Natural killer cell (primary cell): ENCODE results near the gene PIAS4. TPM values are rescaled to one million over a fixed set of nuclear protein-coding genes. Genes with fewer than 3 reads are reported as not detected.

Experiments
- ATAC-seq, 3 donors: fragments of 150-1000 bp in 2 of 3; fragments of 200-7000 bp in 1 of 3; cut with Tn5 transposase; 1 replicate in 1 of 3; 2 replicates in 2 of 3; pipeline ENCODE4 v1.10.0; 2021; ENCODE audit warnings: mild to moderate bottlenecking in 2 of 3, moderate library complexity in 2 of 3
- DNase-seq, 2 donors: peaks; one replicate each; pipeline versions ENCODE4 v3.0.0 to v3.0.0-alpha.2; 2013 to 2021; ENCODE audit warnings: mixed read lengths in 1 of 2
- H3K27ac ChIP-seq: one replicate; pipeline ENCODE4 v1.5.1; 2013; ENCODE audit warnings: mild to moderate bottlenecking, low read length
- H3K27me3 ChIP-seq: one replicate; pipeline ENCODE4 v1.6.1; 2013; ENCODE audit warnings: low read length; ENCODE audit not compliant: control insufficient read depth, insufficient read depth
- H3K36me3 ChIP-seq: one replicate; pipeline ENCODE4 v1.6.1; 2013; ENCODE audit warnings: low read length; ENCODE audit not compliant: control insufficient read depth, insufficient read depth
- H3K4me1 ChIP-seq: one replicate; pipeline ENCODE4 v1.6.1; 2013; ENCODE audit warnings: low read length; ENCODE audit not compliant: control insufficient read depth, insufficient read depth
- H3K4me3 ChIP-seq: one replicate; pipeline ENCODE4 v1.5.1; 2013; ENCODE audit warnings: low read length
- H3K9me3 ChIP-seq: one replicate; pipeline ENCODE4 v1.6.1; 2013; ENCODE audit warnings: low read length; ENCODE audit not compliant: control insufficient read depth, insufficient read depth
- H3K27ac Mint-ChIP-seq, 2 donors: one replicate each; pipeline ENCODE4 v1.8.0; 2022; ENCODE audit warnings: mild to moderate bottlenecking in 2 of 2, mixed read lengths in 2 of 2, moderate library complexity in 1 of 2
- H3K27me3 Mint-ChIP-seq, 2 donors: one replicate each; pipeline ENCODE4 v1.8.0; 2022; ENCODE audit warnings: low read depth in 2 of 2, mixed read lengths in 2 of 2
- H3K36me3 Mint-ChIP-seq: one replicate; pipeline ENCODE4 v1.8.0; 2022; ENCODE audit warnings: mixed read lengths
- H3K4me1 Mint-ChIP-seq, 2 donors: one replicate each; pipeline ENCODE4 v1.8.0; 2022; ENCODE audit warnings: mixed read lengths in 2 of 2
- H3K4me3 Mint-ChIP-seq: one replicate; pipeline ENCODE4 v1.8.0; 2022; ENCODE audit warnings: mild to moderate bottlenecking, moderate library complexity, mixed read lengths
- H3K9me3 Mint-ChIP-seq, 2 donors: one replicate each; pipeline ENCODE4 v1.8.0; 2022; ENCODE audit warnings: mixed read lengths in 2 of 2
- CTCF ChIP-seq: fragments of 200-600 bp; IDR thresholded peaks from one replicate; pipeline ENCODE4 v1.8.0; 2022; ENCODE audit warnings: antibody characterized with exemption
- WGBS: methylation state at CpG from one replicate; pipeline ENCODE4 v1.1.7; 2013; ENCODE audit warnings: missing lambda C conversion rate; ENCODE audit not compliant: insufficient coverage; 5-methylcytosine and 5-hydroxymethylcytosine counted together
- intact Hi-C: fragments of 100-400 bp; cut with micrococcal nuclease; formaldehyde crosslinking; loops from one replicate; pipeline ENCODE4 v1.14.2; 2022
- total RNA-seq, 4 donors: library from RNA; stranded (reverse); fragments of 120-200 nt in 1 of 4; gene quantifications; one replicate each; pipeline versions ENCODE4 v1.2.3 to v1.2.4, GENCODE V29; 2013 to 2022

Gene PIAS4
- total RNA-seq, 3 donors from 2014 or later (not counting 1 experiment from before 2014, with no cell fraction given), result 25.4 to 39.4 (median 26.8) TPM

GRCh38 chr19:4062419-4063368 is 55.2 kb downstream of the PIAS4 start:
- H3K36me3 Mint-ChIP-seq, result no peaks in the 10 kb centered on the region
- intact Hi-C loops, result no loop called here
- no peaks in the 10 kb centered on the region for H3K9me3 Mint-ChIP-seq
- Histone ChIP-seq H3K27me3 (no peaks in the 10 kb centered on the region), H3K9me3 (no peaks in the 10 kb centered on the region), H3K27ac (peak overlapping the region; percentile 85), H3K4me3 (no peak overlapping the region), H3K4me1 (peaks cover 70% of the 10 kb centered on the region), H3K36me3 (peaks cover 15% of the 10 kb centered on the region)
- peaks cover 10 to 44% of the 10 kb centered on the region in 2 donors for H3K4me1 Mint-ChIP-seq
- TF ChIP-seq CTCF, result no peak
- ATAC-seq (no peak), DNase-seq (no peak)
- 87% methylated on average over 29 of the region's 30 CpGs for whole genome bisulfite sequencing
- no peaks in the 10 kb centered on the region for H3K27me3 Mint-ChIP-seq
- peak overlapping the region; percentile 85 for H3K27ac Mint-ChIP-seq
- H3K4me3 Mint-ChIP-seq, result peak overlapping the region; percentile 88

DNA sequence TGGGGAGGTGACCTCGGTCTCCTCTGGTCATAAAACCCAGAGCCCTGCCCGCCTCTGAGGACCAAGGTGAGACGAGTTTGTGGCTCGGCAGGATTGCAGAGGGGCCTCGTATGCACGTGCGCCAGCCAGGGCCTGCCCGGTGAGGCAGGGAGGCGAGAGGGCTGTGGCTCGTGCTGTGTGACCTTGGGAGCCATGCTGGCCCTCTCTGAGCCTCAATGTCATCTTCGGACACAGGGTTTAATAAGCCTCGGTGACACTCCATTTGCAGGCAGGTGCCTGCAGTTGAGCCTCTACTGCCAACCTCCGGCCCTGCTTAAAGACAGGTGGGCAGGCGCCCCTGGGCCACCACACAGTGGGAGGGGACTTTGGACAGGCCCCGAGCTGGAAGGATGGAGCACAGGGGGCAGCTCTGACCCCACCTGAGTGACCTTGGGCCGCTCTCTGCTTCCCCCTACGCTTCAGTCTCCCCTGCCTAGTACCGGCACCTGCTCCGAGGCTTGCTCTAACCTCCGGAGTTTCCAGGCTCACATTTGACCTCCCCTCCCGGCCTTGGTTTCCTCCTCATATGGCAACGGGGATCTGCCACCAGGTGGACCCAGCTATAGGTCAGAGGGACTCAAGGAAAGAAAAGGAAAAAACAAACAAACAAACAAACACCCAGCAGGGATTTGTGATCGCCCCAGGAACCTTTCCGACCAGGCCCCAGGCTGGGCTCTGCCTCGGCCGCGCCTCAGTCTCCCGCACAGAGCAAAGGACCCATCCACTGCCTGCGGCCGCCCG is 56.0 kb downstream of the PIAS4 start:
- WGBS, result 50% methylated on average over 31 of the region's 31 CpGs
- Histone ChIP-seq H3K4me1 (peaks cover 70% of the 10 kb centered on the region), H3K36me3 (peaks cover 15% of the 10 kb centered on the region), H3K27ac (peak overlapping the region; percentile 85), H3K27me3 (no peaks in the 10 kb centered on the region), H3K9me3 (no peaks in the 10 kb centered on the region), H3K4me3 (peak overlapping the region; percentile 65)
- ATAC-seq (no peak), DNase-seq (no peak)
- intact Hi-C loops, result no loop called here
- H3K9me3 Mint-ChIP-seq, result no peaks in the 10 kb centered on the region
- H3K27ac Mint-ChIP-seq, result peak overlapping the region; percentile 85
- peaks cover 16 to 43% of the 10 kb centered on the region in 2 donors for H3K4me1 Mint-ChIP-seq
- H3K27me3 Mint-ChIP-seq, result no peaks in the 10 kb centered on the region
- peak overlapping the region; percentile 88 for H3K4me3 Mint-ChIP-seq
- H3K36me3 Mint-ChIP-seq, result no peaks in the 10 kb centered on the region
- no peak for TF ChIP-seq CTCF

GRCh38 chr19:4064149-4064495 is 56.6 kb downstream of the PIAS4 start:
- H3K27me3 Mint-ChIP-seq, result no peaks in the 10 kb centered on the region
- no peaks in the 10 kb centered on the region for H3K9me3 ChIP-seq
- H3K27ac Mint-ChIP-seq, result peak overlapping the region; percentile 85
- peaks cover 22 to 41% of the 10 kb centered on the region in 2 donors for H3K4me1 Mint-ChIP-seq
- peaks cover 15% of the 10 kb centered on the region for H3K36me3 ChIP-seq
- DNase-seq (no peak), ATAC-seq (no peak)
- H3K9me3 Mint-ChIP-seq, result no peaks in the 10 kb centered on the region
- WGBS, result 19% methylated on average over 24 of the region's 24 CpGs
- peak overlapping the region; percentile 88 for H3K4me3 Mint-ChIP-seq
- intact Hi-C loops, result no loop called here
- peak overlapping the region; percentile 85 for H3K27ac ChIP-seq
- H3K4me1 ChIP-seq, result peaks cover 70% of the 10 kb centered on the region
- peak overlapping the region; percentile 65 for H3K4me3 ChIP-seq
- H3K36me3 Mint-ChIP-seq, result no peaks in the 10 kb centered on the region
- TF ChIP-seq CTCF, result no peak
- no peaks in the 10 kb centered on the region for H3K27me3 ChIP-seq
